HG02938 (cell line): Measurements from ENCODE around the gene CRACR2B.

Source experiments
- ATAC-seq: cut with Tn5 transposase; IDR thresholded peaks from one replicate; pipeline ENCODE4 v1.9.1; 2021; ENCODE audit warnings: mild to moderate bottlenecking, moderate library complexity; ENCODE audit not compliant: unreplicated experiment

Gene CRACR2B

GRCh38 chr11:850775-851763 is 23.4 kb downstream of the CRACR2B start:
- ATAC-seq = no peak

- no peak for ATAC-seq
These were observed 25.0 kb downstream of the CRACR2B start for GRCh38 chr11:852762-853161.

- ATAC-seq = no peak
These were observed 26.1 kb downstream of the CRACR2B start for GRCh38 chr11:853682-854448.

DNA sequence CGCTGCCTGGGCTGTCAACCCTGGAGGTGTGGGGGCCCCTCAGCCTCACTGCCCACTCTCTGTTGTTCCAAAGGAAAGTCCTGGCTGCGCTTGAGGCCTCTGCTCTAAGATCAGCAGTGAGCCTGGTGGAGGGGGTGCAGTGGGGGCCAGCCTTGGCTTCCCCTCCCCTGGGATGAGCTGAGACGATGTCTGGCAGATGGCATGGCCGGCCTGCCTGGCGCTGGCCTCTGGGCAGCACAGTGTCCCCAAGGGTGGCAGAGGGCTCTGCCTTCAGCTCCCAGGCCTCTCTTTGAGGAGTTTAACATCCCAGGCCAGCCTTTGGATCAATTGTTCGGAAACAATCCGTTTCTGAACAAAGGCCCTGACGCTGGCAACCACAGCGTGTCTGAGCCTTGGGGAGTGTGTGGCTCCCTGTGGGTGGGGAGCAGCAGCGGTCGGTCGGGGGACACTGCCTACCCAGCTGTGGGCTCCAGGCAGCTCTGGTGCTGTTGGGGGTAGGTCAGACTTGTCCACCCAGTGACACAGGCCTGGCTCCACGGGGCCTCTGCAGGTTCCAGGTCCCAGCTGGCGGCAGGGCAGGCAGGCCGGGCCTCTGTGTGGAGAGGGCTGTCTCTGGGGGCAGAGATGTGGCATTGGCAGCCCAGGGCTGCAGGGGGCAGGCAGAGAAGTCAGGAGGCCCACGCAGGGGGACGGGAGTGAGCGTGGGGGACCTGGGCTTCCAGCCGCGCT is 27.0 kb downstream of the CRACR2B start:
- no peak for ATAC-seq

- ATAC-seq = no peak
These were observed 27.6 kb downstream of the CRACR2B start for GRCh38 chr11:855330-855674.

GRCh38 chr11:855796-856195 is 28.1 kb downstream of the CRACR2B start:
- no peak for ATAC-seq

- no peak for ATAC-seq
These were observed 28.7 kb downstream of the CRACR2B start for GRCh38 chr11:856397-856796.

GRCh38 chr11:858053-858761 is 30.5 kb downstream of the CRACR2B start:
- ATAC-seq = no peak

GRCh38 chr11:858762-859339 is 31.1 kb downstream of the CRACR2B start:
- no peak for ATAC-seq

- ATAC-seq = no peak
These were observed 31.8 kb downstream of the CRACR2B start for GRCh38 chr11:859394-860131.

DNA sequence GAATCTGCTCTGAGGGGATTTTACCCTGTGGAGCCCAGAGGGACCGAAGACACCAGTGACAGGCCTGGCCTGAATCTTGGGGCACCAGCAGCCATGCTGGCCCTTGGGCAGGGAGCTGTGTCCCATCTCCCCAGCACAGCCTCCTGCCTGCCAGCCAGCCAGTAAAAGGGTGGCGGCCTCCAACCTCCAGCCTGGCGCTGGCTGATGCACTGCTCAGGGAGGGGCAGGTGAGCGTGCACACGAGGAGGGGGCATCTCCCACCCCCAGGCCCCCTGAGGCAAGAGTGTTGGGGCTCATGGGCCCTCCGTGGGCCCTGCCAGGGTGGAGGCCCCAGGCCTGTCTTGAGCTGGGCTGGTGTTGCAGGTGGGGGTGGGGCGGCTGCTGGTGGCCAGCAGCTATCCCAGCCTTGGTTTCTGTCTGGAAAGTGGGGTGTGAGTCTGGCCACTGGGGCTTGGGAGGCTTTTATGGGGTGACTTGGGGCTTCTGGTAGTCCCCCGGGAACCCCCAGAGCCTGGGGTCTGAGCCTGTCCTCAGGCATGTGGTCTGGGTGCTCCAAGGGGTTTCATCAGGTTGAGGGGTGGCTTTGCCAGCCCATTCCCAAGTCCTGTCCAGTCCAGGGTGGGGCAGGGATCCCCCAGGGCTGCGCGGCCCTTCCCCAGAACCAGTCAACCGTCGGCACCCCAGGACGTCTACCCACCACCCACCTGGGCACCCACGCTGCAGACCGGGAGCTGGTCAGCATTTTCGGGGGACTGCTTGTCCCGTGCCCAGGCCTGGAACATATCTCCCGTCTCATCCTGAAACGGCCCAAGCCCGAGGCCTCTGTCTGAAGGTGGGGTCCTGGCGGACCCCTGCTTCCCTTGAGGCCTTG is 32.8 kb downstream of the CRACR2B start:
- ATAC-seq = no peak

DNA sequence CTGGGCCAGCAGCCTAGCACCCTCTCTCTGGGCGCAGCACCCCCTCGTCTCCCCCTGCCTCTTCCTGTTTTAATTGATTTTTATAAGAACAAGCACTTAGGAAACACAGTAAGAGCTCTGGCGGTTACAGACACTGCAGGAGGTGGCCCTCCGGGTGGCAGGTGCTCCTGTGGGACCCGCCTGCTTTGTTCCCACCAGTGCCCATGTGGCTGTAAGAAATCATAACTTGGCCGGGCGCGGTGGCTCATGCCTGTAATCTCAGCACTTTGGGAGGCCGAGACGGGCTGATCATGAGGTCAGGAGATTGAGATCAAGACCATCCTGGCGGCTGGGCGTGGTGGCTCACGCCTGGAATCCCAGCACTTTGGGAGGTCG is 33.4 kb downstream of the CRACR2B start:
- no peak for ATAC-seq

GRCh38 chr11:862081-862661 is 34.5 kb downstream of the CRACR2B start:
- no peak for ATAC-seq

DNA sequence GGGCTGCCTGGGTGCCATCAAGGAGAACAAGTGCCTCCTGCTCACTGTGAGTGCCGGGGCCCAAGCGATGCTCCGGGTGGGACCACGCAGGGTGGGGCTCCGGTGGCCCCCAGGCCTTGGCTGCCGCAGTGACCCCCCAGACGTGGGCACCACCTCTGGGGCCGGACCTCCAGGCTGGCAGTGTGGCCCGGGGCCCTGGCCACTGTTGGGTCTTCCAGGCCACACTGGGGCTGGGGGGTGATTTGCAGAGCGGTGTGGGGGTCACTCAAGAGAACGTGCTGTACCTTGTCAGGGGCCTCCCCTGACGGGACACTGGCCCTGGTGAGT is 34.9 kb downstream of the CRACR2B start:
- ATAC-seq = no peak

DNA sequence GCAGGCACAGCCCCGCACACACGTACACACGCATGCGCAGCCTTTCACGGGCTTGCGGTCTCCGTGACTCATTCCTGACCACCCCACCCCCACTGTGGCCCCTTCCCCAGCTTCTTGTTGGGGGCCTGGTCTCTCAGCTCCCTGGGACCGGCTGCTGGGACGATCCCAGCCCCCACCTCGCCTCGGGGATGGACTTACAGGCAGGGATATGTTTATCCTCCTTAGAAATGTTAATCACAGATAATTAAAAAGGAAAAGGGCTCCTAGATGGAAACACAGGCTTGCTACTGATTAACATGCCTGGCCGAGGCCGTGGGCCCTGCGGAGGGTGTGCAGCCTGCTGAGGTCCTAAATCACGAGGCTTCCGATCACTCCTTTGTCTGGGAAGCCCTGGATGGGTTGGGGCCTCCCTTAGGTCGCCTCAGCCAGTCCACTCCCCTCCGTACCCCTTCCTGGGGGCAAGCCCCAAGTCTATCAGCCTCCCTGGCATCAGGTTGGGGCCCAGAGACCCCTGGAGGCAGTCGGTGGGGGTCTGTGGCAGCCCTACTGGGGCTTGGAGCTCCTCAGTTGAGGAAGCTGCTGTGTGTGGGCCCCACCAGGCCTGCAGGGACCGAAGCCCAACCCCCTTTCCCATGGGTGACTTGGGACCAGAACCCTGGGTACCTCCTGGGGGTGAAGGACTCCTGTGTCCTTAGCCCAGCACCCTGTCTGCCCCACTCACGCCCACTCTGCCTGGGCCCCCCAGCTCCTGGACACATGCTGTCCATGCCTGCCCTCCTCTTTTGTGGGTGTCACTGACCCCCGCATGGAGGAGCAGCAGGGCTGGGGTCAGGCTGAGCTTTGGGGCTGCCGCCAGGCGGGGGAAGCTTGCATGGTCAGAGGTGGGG is 35.5 kb downstream of the CRACR2B start:
- ATAC-seq = no peak

DNA sequence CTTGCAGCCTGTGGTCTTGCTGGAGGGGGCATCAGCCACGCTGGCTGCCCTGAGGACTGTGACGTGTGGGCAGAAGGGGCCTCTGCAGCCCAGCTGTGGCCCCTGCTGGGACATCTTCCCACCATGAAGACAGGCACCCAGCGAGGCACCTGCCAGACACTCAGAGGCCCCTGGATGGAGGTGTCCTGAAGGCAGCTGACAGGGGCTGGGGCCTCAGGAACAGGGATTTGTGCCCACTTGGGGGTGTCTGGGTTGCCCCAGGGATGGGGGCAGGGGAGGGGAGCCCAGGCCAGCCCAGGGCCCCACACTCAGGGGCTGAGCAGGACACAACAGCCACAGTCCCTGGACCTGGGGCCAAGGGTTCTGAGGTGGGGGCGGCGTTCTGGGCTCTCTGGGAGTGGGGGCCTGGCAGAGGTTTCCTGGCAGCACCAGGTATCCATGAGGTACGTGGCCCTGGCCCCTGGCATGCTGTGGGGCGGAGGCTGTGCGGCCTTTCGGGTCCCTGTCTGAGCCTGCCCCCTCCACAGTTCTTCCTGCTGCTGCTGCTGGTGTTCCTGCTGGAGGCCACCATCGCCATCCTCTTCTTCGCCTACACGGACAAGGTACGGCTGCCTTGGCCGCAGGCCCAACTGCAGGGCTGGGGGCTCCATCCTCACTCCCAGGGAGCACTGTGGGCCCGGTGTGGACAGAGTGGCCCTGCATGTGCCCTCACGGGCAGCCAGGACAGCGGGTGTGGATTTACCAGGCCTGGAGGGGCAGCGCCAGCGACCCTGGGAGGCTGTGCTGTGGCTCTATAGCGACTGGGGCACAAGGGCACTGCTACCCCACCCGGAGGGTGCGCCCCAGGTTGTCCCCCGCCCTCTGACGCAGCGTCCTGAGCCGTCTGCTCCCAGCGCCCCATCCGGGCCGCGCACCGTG is 36.5 kb downstream of the CRACR2B start:
- ATAC-seq = no peak

DNA sequence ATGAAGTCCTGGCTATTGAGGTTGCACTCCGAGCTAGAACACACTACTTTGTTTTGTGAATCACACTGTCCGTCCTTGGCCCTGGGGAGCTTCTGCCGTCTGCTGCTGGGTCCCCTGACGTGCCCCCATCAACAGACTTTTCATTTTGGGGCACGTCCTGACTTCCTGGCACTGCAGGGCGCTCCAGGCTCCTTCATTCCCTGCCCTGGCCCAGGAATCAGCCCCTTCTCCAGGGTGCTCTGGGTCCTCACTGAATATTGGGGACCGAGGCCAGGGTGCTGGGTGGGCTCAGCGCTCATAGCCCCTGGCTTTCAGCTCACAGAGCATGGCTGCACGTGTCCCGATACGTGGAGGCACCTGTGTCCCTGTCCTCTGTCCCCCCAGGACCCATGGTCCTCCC is 37.2 kb downstream of the CRACR2B start:
- ATAC-seq = no peak
